Measurements from ENCODE around the gene THRSP. TPM values are rescaled to one million over a fixed set of nuclear protein-coding genes. Genes with fewer than 3 reads are reported as not detected.

The THRSP gene
- total RNA-seq, 2 experiments from 2014 or later: not detected

GRCh38 chr11:78062671-78063070, 990 bp upstream of the THRSP start:
- Mint-ChIP-seq H3K4me1 (ENCODE audit: low read depth) (no peaks in the 10 kb centered on the region), H3K4me3 (no peak overlapping the region), H3K27ac (no peak overlapping the region), H3K9me3 (no peaks in the 10 kb centered on the region), H3K36me3 (ENCODE audit: low read depth) (peaks cover 5% of the 10 kb centered on the region), H3K27me3 (no peaks in the 10 kb centered on the region)
- Histone ChIP-seq H3K27me3 (ENCODE audit: control insufficient read depth in 1 of 2, insufficient read depth in 2 of 2, low read length in 2 of 2) (no peaks in the 10 kb centered on the region), H3K27ac (ENCODE audit: low read depth in 1 of 2, low read length in 2 of 2) (no peak overlapping the region), H3K36me3 (ENCODE audit: insufficient read depth, low read length) (no peaks in the 10 kb centered on the region), H3K4me1 (ENCODE audit: insufficient read depth, low read length) (no peaks in the 10 kb centered on the region), H3K4me3 (ENCODE audit: low read length) (no peak overlapping the region), H3K9me3 (ENCODE audit: control insufficient read depth in 1 of 2, insufficient read depth in 1 of 2, low read length in 2 of 2) (no peaks in the 10 kb centered on the region)
- ATAC-seq (ENCODE audit: poor library complexity): no peak
- ChIA-PET CTCF (interaction anchor here (1.6 kb wide), 1 partner anchor 17 kb away, joined by 4 read pairs; no protein-coding TSS in a partner anchor), POLR2A (no interaction called here)
- intact Hi-C loops (cut with DNase I, micrococcal nuclease): no loop called here
- DNase-seq: no peak
- no peak for TF ChIP-seq CTCF (IDR thresholded peaks at IDR 0.05)

DNA sequence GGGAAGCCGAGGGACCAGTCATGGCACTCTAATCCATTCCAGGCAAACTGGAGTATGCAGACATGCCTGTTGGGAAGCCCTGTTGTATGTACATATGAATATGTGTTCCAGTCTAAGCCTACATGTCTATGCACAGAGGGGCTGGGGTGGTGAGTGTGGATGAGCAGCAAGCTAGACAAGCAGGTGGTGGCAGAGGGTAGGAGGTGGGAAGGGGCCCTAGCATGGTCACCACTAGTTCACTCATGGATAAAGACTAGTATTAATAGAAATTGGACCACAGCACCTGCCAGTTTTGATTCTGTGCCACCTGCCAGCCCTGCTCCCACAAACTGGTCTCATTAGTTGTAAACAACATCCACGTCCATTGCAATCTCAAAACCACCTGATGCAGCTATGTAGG, 1.5 kb downstream of the THRSP start:
- DNase-seq (no peak), ATAC-seq (ENCODE audit: poor library complexity) (no peak)
- no peaks in the 10 kb centered on the region for H3K27me3 Mint-ChIP-seq
- H3K27ac ChIP-seq (ENCODE audit: low read depth in 1 of 2, low read length in 2 of 2): no peak overlapping the region
- no peaks in the 10 kb centered on the region for H3K4me1 ChIP-seq (ENCODE audit: insufficient read depth, low read length)
- H3K9me3 ChIP-seq (ENCODE audit: control insufficient read depth in 1 of 2, insufficient read depth in 1 of 2, low read length in 2 of 2): no peaks in the 10 kb centered on the region
- H3K36me3 Mint-ChIP-seq (ENCODE audit: low read depth): peaks cover 27% of the 10 kb centered on the region
- intact Hi-C loops (cut with DNase I, micrococcal nuclease): no loop called here
- no peak overlapping the region for H3K27ac Mint-ChIP-seq
- no peak overlapping the region for H3K4me3 Mint-ChIP-seq
- H3K9me3 Mint-ChIP-seq: no peaks in the 10 kb centered on the region
- H3K4me1 Mint-ChIP-seq (ENCODE audit: low read depth): no peaks in the 10 kb centered on the region
- peaks cover 18% of the 10 kb centered on the region for H3K36me3 ChIP-seq (ENCODE audit: insufficient read depth, low read length)
- ChIA-PET CTCF (no interaction called here), POLR2A (interaction anchor here (1.1 kb wide), 1 partner anchor 14 kb away, joined by 3 read pairs; the partner anchor contains the start of gene NDUFC2)
- no peaks in the 10 kb centered on the region for H3K27me3 ChIP-seq (ENCODE audit: control insufficient read depth in 1 of 2, insufficient read depth in 2 of 2, low read length in 2 of 2)
- no peak overlapping the region for H3K4me3 ChIP-seq (ENCODE audit: low read length)
- no peak for TF ChIP-seq CTCF (IDR thresholded peaks at IDR 0.05)

- no peak overlapping the region for H3K4me3 ChIP-seq (ENCODE audit: low read length)
- TF ChIP-seq CTCF (IDR thresholded peaks at IDR 0.05): no peak
- H3K36me3 Mint-ChIP-seq (ENCODE audit: low read depth): peaks cover 40% of the 10 kb centered on the region
- peaks cover 1% of the 10 kb centered on the region for H3K4me1 Mint-ChIP-seq (ENCODE audit: low read depth)
- H3K36me3 ChIP-seq (ENCODE audit: insufficient read depth, low read length): peaks cover 27% of the 10 kb centered on the region
- H3K4me3 Mint-ChIP-seq: no peak overlapping the region
- no peak overlapping the region for H3K27ac Mint-ChIP-seq
- H3K27me3 ChIP-seq (ENCODE audit: control insufficient read depth in 1 of 2, insufficient read depth in 2 of 2, low read length in 2 of 2): no peaks in the 10 kb centered on the region
- no peaks in the 10 kb centered on the region for H3K9me3 ChIP-seq (ENCODE audit: control insufficient read depth in 1 of 2, insufficient read depth in 1 of 2, low read length in 2 of 2)
- intact Hi-C loops (cut with DNase I, micrococcal nuclease): no loop called here
- H3K27ac ChIP-seq (ENCODE audit: low read depth in 1 of 2, low read length in 2 of 2): no peak overlapping the region
- no peaks in the 10 kb centered on the region for H3K27me3 Mint-ChIP-seq
- ATAC-seq (ENCODE audit: poor library complexity) (no peak), DNase-seq (no peak)
- ChIA-PET POLR2A (interaction anchor here (1.1 kb wide), 1 partner anchor 13 kb away, joined by 3 read pairs; the partner anchor contains the start of gene NDUFC2), CTCF (no interaction called here)
- H3K9me3 Mint-ChIP-seq: no peaks in the 10 kb centered on the region
- H3K4me1 ChIP-seq (ENCODE audit: insufficient read depth, low read length): no peaks in the 10 kb centered on the region
Measured at GRCh38 chr11:78066471-78066870, 2.8 kb downstream of the THRSP start.

Measured in CD4-positive, alpha-beta T cell (primary cell).